Panc1 (cell line): ENCODE results near the gene ATXN3L. TPM values are rescaled to one million over a fixed set of nuclear protein-coding genes. Genes with fewer than 3 reads are reported as not detected.

ENCODE experiments used
- ATAC-seq: fragments of 200-7000 bp; cut with Tn5 transposase; 2 replicates; pipeline ENCODE4 v1.9.1; 2020; ENCODE audit warnings: mild to moderate bottlenecking, moderate library complexity
- BruUV-seq: library from RNA; stranded (reverse); fragments of 400-500 nt; replicated peaks from 2 replicates; lab custom pipeline; 2021; lab: Mats Ljungman, UMichigan
- CTCF ChIA-PET: fragments of 300-600 bp; sonication (Branson Sonifier 250); formaldehyde crosslinking; loops from one replicate; lab custom pipeline; 2022; ENCODE audit warnings: antibody characterized with exemption; lab: Charles Lee
- POLR2A ChIA-PET: fragments of 300-600 bp; sonication (Branson Sonifier 250); formaldehyde crosslinking; loops from one replicate; lab custom pipeline; 2022; ENCODE audit warnings: antibody characterized with exemption; lab: Charles Lee
- DNase-seq: peaks from one replicate; pipeline ENCODE4 v3.0.0-alpha.2; 2010; ENCODE audit warnings: low read depth, low spot score
- H3K27ac ChIP-seq: 2 replicates; pipeline ENCODE4 v1.5.1; 2011; ENCODE audit warnings: mild to moderate bottlenecking, low read length, inconsistent platforms
- H3K27me3 ChIP-seq: fragments of 200-500 bp; sonication (Bioruptor generic); 2 replicates; pipeline ENCODE4 v1.6.0; 2014; ENCODE audit warnings: low read length, inconsistent platforms; ENCODE audit not compliant: control insufficient read depth, insufficient read depth
- H3K36me3 ChIP-seq: fragments of 200-500 bp; sonication (Bioruptor generic); 2 replicates; pipeline ENCODE4 v1.5.1; 2014; ENCODE audit warnings: inconsistent platforms, mild to moderate bottlenecking, low read length, moderate library complexity; ENCODE audit not compliant: control insufficient read depth, insufficient read depth
- H3K4me1 ChIP-seq: 2 replicates; pipeline ENCODE4 v1.5.1; 2011; ENCODE audit warnings: inconsistent platforms, mild to moderate bottlenecking, low read length, moderate library complexity; ENCODE audit not compliant: control insufficient read depth, insufficient read depth
- H3K4me3 ChIP-seq, 2 experiments: 2 replicates each; pipeline ENCODE4 v1.5.1; 2011 to 2012; ENCODE audit warnings: low read depth in 2 of 2, low read length in 2 of 2, mild to moderate bottlenecking in 2 of 2, inconsistent platforms in 1 of 2, moderate library complexity in 1 of 2
- H3K9me3 ChIP-seq: fragments of 200-500 bp; sonication (Bioruptor generic); 2 replicates; pipeline ENCODE4 v1.5.1; 2014; ENCODE audit warnings: low read depth, mild to moderate bottlenecking, inconsistent platforms, low read length, moderate library complexity; ENCODE audit not compliant: control insufficient read depth, insufficient read depth
- POLR2AphosphoS5 ChIP-seq: IDR thresholded peaks from 2 replicates; pipeline ENCODE4 v1.6.1; 2012; ENCODE audit warnings: mild to moderate bottlenecking, low read depth, low read length, moderate library complexity
- SIN3A ChIP-seq: IDR thresholded peaks from 2 replicates; pipeline ENCODE4 v1.6.1; 2012; ENCODE audit warnings: low read depth, mild to moderate bottlenecking, low read length, moderate library complexity, borderline replicate concordance; ENCODE audit not compliant: insufficient read depth
- TCF7L2 ChIP-seq: IDR thresholded peaks from 2 replicates; pipeline ENCODE4 v1.6.1; 2011; ENCODE audit warnings: mild to moderate bottlenecking, low read depth, low read length, inconsistent platforms
- in situ Hi-C: cut with HindIII; loops from 2 replicates; pipeline ENCODE4 v1.10.0; 2016; ENCODE audit warnings: low sequenced_read_pairs, low pct_unique_long_range_greater_than_20kb
- intact Hi-C: fragments of 100-400 bp; cut with micrococcal nuclease; formaldehyde crosslinking; loops from one replicate; pipeline ENCODE4 v1.10.0; 2022; ENCODE audit not compliant: unreplicated experiment
- total RNA-seq: library from RNA; stranded (reverse); gene quantifications from one replicate; pipeline ENCODE4 v1.2.1, GENCODE V29; 2021; ENCODE audit not compliant: unreplicated experiment
- TF ChIP-seq, protein P1 (sequence below): fragments of 450-650 bp; IDR thresholded peaks from 2 replicates; pipeline ENCODE4 v1.5.1; 2017; ENCODE audit warnings: mild to moderate bottlenecking
- TF ChIP-seq, protein P2 (sequence below), 2 experiments: IDR thresholded peaks; 2 replicates each; pipeline ENCODE4 v1.6.1; 2011 to 2012; ENCODE audit warnings: low read depth in 2 of 2, control low read depth in 1 of 2, low read length in 1 of 2, mild to moderate bottlenecking in 1 of 2, moderate library complexity in 1 of 2; ENCODE audit not compliant: insufficient read depth in 1 of 2

The ATXN3L gene
- total RNA-seq, 1 experiment from 2014 or later = not detected

DNA sequence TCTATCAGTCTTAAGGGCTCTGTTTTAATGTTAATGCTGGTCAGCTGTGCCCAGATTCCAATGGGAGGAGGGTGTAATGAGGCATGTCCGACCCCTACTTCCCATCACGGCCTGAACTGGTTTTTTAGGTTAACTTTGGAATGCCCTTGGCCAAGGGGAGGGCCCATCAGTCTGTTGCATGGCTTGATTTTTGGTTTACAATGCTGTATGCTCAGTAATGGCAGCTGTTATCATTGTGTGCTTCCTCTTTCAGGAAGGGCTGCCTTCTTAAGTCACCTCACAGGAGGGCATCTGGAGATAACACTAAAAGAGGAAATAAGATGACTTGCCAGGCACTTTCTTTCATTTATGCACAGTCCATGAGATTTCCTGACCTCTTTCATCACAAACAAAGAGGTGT lies 36.3 kb downstream of the ATXN3L start:
- H3K36me3 ChIP-seq = no peaks in the 10 kb centered on the region
- H3K27ac ChIP-seq = no peak overlapping the region
- no TSS peak for BruUV-seq
- TF ChIP-seq SIN3A (no peak), POLR2AphosphoS5 (no peak), TCF7L2 (no peak)
- TF ChIP-seq, protein P1, sequence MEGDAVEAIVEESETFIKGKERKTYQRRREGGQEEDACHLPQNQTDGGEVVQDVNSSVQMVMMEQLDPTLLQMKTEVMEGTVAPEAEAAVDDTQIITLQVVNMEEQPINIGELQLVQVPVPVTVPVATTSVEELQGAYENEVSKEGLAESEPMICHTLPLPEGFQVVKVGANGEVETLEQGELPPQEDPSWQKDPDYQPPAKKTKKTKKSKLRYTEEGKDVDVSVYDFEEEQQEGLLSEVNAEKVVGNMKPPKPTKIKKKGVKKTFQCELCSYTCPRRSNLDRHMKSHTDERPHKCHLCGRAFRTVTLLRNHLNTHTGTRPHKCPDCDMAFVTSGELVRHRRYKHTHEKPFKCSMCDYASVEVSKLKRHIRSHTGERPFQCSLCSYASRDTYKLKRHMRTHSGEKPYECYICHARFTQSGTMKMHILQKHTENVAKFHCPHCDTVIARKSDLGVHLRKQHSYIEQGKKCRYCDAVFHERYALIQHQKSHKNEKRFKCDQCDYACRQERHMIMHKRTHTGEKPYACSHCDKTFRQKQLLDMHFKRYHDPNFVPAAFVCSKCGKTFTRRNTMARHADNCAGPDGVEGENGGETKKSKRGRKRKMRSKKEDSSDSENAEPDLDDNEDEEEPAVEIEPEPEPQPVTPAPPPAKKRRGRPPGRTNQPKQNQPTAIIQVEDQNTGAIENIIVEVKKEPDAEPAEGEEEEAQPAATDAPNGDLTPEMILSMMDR = no peak
- TF ChIP-seq, protein P2, sequence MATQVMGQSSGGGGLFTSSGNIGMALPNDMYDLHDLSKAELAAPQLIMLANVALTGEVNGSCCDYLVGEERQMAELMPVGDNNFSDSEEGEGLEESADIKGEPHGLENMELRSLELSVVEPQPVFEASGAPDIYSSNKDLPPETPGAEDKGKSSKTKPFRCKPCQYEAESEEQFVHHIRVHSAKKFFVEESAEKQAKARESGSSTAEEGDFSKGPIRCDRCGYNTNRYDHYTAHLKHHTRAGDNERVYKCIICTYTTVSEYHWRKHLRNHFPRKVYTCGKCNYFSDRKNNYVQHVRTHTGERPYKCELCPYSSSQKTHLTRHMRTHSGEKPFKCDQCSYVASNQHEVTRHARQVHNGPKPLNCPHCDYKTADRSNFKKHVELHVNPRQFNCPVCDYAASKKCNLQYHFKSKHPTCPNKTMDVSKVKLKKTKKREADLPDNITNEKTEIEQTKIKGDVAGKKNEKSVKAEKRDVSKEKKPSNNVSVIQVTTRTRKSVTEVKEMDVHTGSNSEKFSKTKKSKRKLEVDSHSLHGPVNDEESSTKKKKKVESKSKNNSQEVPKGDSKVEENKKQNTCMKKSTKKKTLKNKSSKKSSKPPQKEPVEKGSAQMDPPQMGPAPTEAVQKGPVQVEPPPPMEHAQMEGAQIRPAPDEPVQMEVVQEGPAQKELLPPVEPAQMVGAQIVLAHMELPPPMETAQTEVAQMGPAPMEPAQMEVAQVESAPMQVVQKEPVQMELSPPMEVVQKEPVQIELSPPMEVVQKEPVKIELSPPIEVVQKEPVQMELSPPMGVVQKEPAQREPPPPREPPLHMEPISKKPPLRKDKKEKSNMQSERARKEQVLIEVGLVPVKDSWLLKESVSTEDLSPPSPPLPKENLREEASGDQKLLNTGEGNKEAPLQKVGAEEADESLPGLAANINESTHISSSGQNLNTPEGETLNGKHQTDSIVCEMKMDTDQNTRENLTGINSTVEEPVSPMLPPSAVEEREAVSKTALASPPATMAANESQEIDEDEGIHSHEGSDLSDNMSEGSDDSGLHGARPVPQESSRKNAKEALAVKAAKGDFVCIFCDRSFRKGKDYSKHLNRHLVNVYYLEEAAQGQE (IDR thresholded peaks at IDR 0.05; ENCODE audit: insufficient read depth in 1 of 2, low read depth in 2 of 2, low read length in 1 of 2) = no peak
- POLR2A ChIA-PET = no interaction called here
- no peaks in the 10 kb centered on the region; the same call in 1 of the 2 replicates for H3K9me3 ChIP-seq
- ATAC-seq = no peak
- no peak for DNase-seq
- intact Hi-C loops (no loop called here), in situ Hi-C loops (no loop called here)
- CTCF ChIA-PET = no interaction called here
- no peak overlapping the region for H3K4me3 ChIP-seq
- H3K4me1 ChIP-seq = no peaks in the 10 kb centered on the region
- H3K27me3 ChIP-seq = no peaks in the 10 kb centered on the region

DNA sequence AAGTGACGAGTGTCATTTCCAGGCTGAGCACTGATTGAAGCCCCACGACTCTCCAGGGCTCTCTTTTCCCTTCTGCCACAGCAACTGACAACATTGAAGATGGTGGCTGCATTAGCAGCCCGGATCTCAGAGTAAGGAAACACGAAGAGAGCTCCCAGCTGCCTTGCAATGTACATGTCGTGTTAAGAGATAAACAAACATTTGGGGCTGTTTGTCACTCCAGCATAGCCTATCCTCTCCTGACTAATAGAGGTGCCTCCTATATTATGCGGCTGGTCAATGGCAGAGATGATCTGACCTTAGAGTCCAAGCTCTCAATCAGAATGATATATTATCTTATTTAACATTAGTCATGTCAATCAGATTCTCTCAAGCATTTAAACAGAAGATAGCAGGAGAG lies 38.6 kb downstream of the ATXN3L start:
- CTCF ChIA-PET = no interaction called here
- no TSS peak for BruUV-seq

More for the DNA sequence above, 38.6 kb downstream of the ATXN3L start:
- Histone ChIP-seq H3K4me1 (no peaks in the 10 kb centered on the region), H3K27ac (no peak overlapping the region), H3K27me3 (no peaks in the 10 kb centered on the region), H3K4me3 (no peak overlapping the region), H3K36me3 (no peaks in the 10 kb centered on the region), H3K9me3 (no peaks in the 10 kb centered on the region; the same call in 1 of the 2 replicates)
- DNase-seq (no peak), ATAC-seq (no peak)
- POLR2A ChIA-PET = no interaction called here
- intact Hi-C loops (no loop called here), in situ Hi-C loops (no loop called here)
- no peak for TF ChIP-seq SIN3A
- no peak for TF ChIP-seq POLR2AphosphoS5
- TF ChIP-seq, protein P1 = no peak
- TF ChIP-seq, protein P2 (IDR thresholded peaks at IDR 0.05; ENCODE audit: insufficient read depth in 1 of 2, low read depth in 2 of 2, low read length in 1 of 2) = no peak
- no peak for TF ChIP-seq TCF7L2
